H1 (cell line): ENCODE results near the gene PHLDA3. TPM values are rescaled to one million over a fixed set of nuclear protein-coding genes. Genes with fewer than 3 reads are reported as not detected.

Experiments
- ASH2L ChIP-seq: fragments of 200-600, 300-600 bp; sonication (generic); IDR thresholded peaks from one replicate; pipeline ENCODE4 v1.7.1; 2017; ENCODE audit warnings: low read length
- EGR1 ChIP-seq: IDR thresholded peaks from 2 replicates; pipeline ENCODE4 v1.6.1; 2011; ENCODE audit warnings: low read depth, low read length, borderline replicate concordance
- MAFK ChIP-seq: IDR thresholded peaks from 2 replicates; pipeline ENCODE4 v1.6.1; 2012; ENCODE audit warnings: low read depth, mild to moderate bottlenecking, improper control_type of control experiment, low read length
- polyA plus RNA-seq, 7 experiments: library from polyadenylated mRNA; depleted of rRNA in 3 of 7; stranded (reverse) in 5 of 7; unstranded in 2 of 7; fragments of >200 nt in 5 of 7; fragments of 200-250 nt in 2 of 7; gene quantifications; 1 replicate in 5 of 7; 2 replicates in 1 of 7; 4 replicates in 1 of 7; pipeline versions ENCODE4 v1.2.1 to v1.2.3, GENCODE V29; 2011 to 2013; ENCODE audit warnings: missing spikeins in 2 of 7, mixed read lengths in 2 of 7
- total RNA-seq: library from RNA; stranded (reverse); fragmentation: NEBNext Ultra II Directional; extraction: Animal tissue kit (Norgen Biotek cat#: 25700); gene quantifications from 2 replicates; pipeline ENCODE4 v1.2.1, GENCODE V29; 2021

Gene PHLDA3
- total and polyA plus RNA-seq, 2 of the 8 experiments (the other 6 are each of a cell fraction or from before 2014, with no cell fraction given): 25.5 to 27.5 TPM

GRCh38 chr1:201423655-201424054 lies 45.3 kb downstream of the PHLDA3 start (continued):
- TF ChIP-seq ASH2L: no peak
- no peak for TF ChIP-seq EGR1
- no peak for TF ChIP-seq MAFK
- TF ChIP-seq, all 59 proteins: peak for 0
